Prostate gland (tissue), 2 donors: Measurements from ENCODE around the gene ZCCHC7. TPM values are rescaled to one million over a fixed set of nuclear protein-coding genes. Genes with fewer than 3 reads are reported as not detected.

Experiments used
- DNase-seq: peaks from one replicate; pipeline ENCODE4 v3.0.0-alpha.2; 2019; ENCODE audit warnings: low spot score
- H3K27ac ChIP-seq, 2 donors: fragments of 200-600 bp; sonication (generic); 2 replicates each; pipeline ENCODE4 v1.5.1; 2017 to 2019
- H3K27me3 ChIP-seq: fragments of 200-600 bp; sonication (generic); replicated peaks from 2 replicates; pipeline ENCODE4 v1.5.1; 2019; ENCODE audit not compliant: insufficient read depth
- H3K36me3 ChIP-seq, 2 donors: fragments of 200-600 bp; sonication (generic); 1 replicate in 1 of 2; 2 replicates in 1 of 2; pipeline versions ENCODE4 v1.5.1 to v1.8.1; 2017 to 2019
- H3K4me1 ChIP-seq: fragments of 200-600 bp; sonication (generic); replicated peaks from 2 replicates; pipeline ENCODE4 v1.5.1; 2019
- H3K4me3 ChIP-seq, 2 donors: fragments of 200-600 bp; sonication (generic); 2 replicates each; pipeline ENCODE4 v1.5.1; 2017 to 2019
- H3K9me3 ChIP-seq: fragments of 200-600 bp; sonication (generic); 2 replicates; pipeline ENCODE4 v1.5.1; 2017
- CTCF ChIP-seq, 4 experiments: fragments of 200-600 bp in 2 of 4; fragments of 450-650 bp in 2 of 4; sonication (generic) in 2 of 4; IDR thresholded peaks; 1 replicate in 3 of 4; 2 replicates in 1 of 4; pipeline ENCODE4 v1.5.1; 2016 to 2019; ENCODE audit warnings: antibody characterized with exemption in 4 of 4, mild to moderate bottlenecking in 2 of 4, moderate library complexity in 2 of 4
- POLR2A ChIP-seq: fragments of 450-650 bp; IDR thresholded peaks from one replicate; pipeline ENCODE4 v1.6.1; 2016; ENCODE audit warnings: antibody characterized with exemption, mild to moderate bottlenecking
- POLR2AphosphoS5 ChIP-seq: sonication (generic); formaldehyde crosslinking; IDR thresholded peaks from one replicate; pipeline ENCODE4 v1.6.1; 2017; ENCODE audit warnings: antibody characterized with exemption
- WGBS: methylation state at CpG from one replicate; pipeline ENCODE4 v1.1.5; 2018; 5-methylcytosine and 5-hydroxymethylcytosine counted together
- intact Hi-C: fragments of 100-400 bp; cut with DNase I; formaldehyde crosslinking; loops from one replicate; pipeline ENCODE4 v1.14.2; 2022
- total RNA-seq, 2 donors: library from RNA; depleted of rRNA; stranded (reverse); fragments of >200 nt; gene quantifications; one replicate each; pipeline ENCODE4 v1.1.0, GENCODE V29; 2016

The ZCCHC7 gene
- total RNA-seq, 2 donors from 2014 or later: 12.7 to 14.2 TPM

GRCh38 chr9:37329576-37329975 lies 209.2 kb downstream of the ZCCHC7 start:
- no peaks in the 10 kb centered on the region for H3K36me3 ChIP-seq
- H3K27ac ChIP-seq: no peak overlapping the region
- no peaks in the 10 kb centered on the region for H3K27me3 ChIP-seq
- H3K4me3 ChIP-seq: no peak overlapping the region
- TF ChIP-seq POLR2A (no peak), POLR2AphosphoS5 (no peak), CTCF (IDR thresholded peaks at IDR 0.05) (no peak)
- intact Hi-C loops: no loop called here
- H3K9me3 ChIP-seq: no peaks in the 10 kb centered on the region
- WGBS: 97% methylated on average over 2 of the region's 2 CpGs
- no peak for DNase-seq
- H3K4me1 ChIP-seq: no peaks in the 10 kb centered on the region

DNA sequence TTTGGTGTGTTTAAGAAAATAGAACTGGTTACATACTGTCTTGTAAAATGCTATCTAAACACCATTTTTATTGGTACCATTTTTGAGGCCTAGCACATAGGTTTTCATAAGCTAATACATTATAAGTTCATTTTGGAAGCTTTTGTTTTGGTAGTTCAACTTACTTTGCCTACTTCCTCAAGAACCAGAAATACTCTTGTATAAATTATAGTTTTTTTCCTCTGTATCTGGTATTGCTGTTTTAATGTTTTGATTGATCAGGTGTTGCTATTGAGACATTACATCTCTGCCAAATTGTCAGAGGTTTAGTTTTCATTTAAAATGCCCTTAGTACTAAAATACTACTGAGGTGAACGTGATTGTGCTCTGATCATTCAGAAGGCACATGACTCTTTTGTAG lies 211.5 kb downstream of the ZCCHC7 start:
- H3K27ac ChIP-seq: no peak overlapping the region
- H3K4me1 ChIP-seq: no peaks in the 10 kb centered on the region
- H3K27me3 ChIP-seq: no peaks in the 10 kb centered on the region
- TF ChIP-seq POLR2A (no peak), POLR2AphosphoS5 (no peak), CTCF (IDR thresholded peaks at IDR 0.05) (no peak)
- no peak for DNase-seq
- no peak overlapping the region for H3K4me3 ChIP-seq
- intact Hi-C loops: no loop called here
- 100% methylated on average over 1 of the region's 1 CpG for WGBS
- no peaks in the 10 kb centered on the region for H3K36me3 ChIP-seq
- no peaks in the 10 kb centered on the region for H3K9me3 ChIP-seq

DNA sequence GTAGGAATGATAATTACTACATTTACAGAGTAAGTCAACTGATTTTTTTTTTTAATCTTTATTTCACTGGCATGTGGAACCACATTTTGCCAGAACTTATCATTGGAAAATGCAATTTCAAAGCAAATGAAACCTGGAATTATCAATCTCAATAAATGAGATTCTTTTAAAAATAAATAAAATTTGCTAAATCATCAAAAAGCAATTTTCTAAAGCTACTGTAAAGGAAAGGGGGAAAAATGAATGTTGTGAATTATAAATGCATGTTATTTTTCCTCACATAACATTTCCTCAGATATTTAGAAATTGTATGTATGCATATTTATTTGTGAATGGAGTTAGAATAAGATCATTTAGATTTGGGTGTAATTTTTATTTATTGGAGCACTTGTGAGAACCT lies 212.2 kb downstream of the ZCCHC7 start:
- no peaks in the 10 kb centered on the region for H3K9me3 ChIP-seq
- intact Hi-C loops: no loop called here
- H3K4me1 ChIP-seq: no peaks in the 10 kb centered on the region
- H3K4me3 ChIP-seq: no peak overlapping the region
- no peak for TF ChIP-seq POLR2AphosphoS5
- TF ChIP-seq CTCF (IDR thresholded peaks at IDR 0.05): no peak
- no peak for TF ChIP-seq POLR2A
- H3K36me3 ChIP-seq: no peaks in the 10 kb centered on the region
- H3K27me3 ChIP-seq: no peaks in the 10 kb centered on the region
- DNase-seq: no peak
- H3K27ac ChIP-seq: no peak overlapping the region

DNA sequence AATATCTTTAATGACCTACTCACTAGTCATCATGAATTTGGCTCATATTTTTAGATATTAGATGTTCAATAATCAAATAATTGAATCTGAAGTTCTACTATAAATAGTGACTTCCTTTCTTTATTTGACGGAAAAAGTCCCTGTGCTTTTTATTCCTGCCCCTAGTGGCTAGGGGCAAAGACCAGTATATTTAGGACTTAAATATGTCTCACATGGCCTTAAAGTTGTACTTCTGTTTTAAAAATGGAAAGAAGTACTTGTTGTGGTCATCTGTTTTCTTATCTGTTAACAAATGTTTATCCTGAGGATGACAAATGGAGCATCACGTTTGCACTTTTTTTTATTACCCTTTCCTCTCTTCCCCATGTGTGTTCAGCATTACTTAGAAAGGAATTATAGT lies 212.9 kb downstream of the ZCCHC7 start:
- Histone ChIP-seq H3K36me3 (no peaks in the 10 kb centered on the region), H3K4me3 (no peak overlapping the region), H3K9me3 (no peaks in the 10 kb centered on the region), H3K27ac (no peak overlapping the region), H3K4me1 (no peaks in the 10 kb centered on the region), H3K27me3 (no peaks in the 10 kb centered on the region)
- TF ChIP-seq POLR2AphosphoS5 (no peak), CTCF (IDR thresholded peaks at IDR 0.05) (no peak), POLR2A (no peak)
- intact Hi-C loops: no loop called here
- WGBS: 56% methylated on average over 2 of the region's 2 CpGs
- no peak for DNase-seq

- TF ChIP-seq POLR2A: no peak
- TF ChIP-seq CTCF (IDR thresholded peaks at IDR 0.05): no peak
- no peak for TF ChIP-seq POLR2AphosphoS5
- intact Hi-C loops: no loop called here
- 95% methylated on average over 3 of the region's 3 CpGs for WGBS
- Histone ChIP-seq H3K27ac (no peak overlapping the region), H3K4me3 (no peak overlapping the region), H3K4me1 (no peaks in the 10 kb centered on the region), H3K9me3 (no peaks in the 10 kb centered on the region), H3K27me3 (no peaks in the 10 kb centered on the region), H3K36me3 (no peaks in the 10 kb centered on the region)
- no peak for DNase-seq
Observed at GRCh38 chr9:37335238-37335637, 214.9 kb downstream of the ZCCHC7 start.
